ENCODE results near the gene CABP4. TPM values are rescaled to one million over a fixed set of nuclear protein-coding genes. Genes with fewer than 3 reads are reported as not detected.

The CABP4 gene
- total RNA-seq (2022) (not detected in 2 replicates), Bru-seq, nascent RNA (not detected), BruChase-seq, experiment 1, labeled RNA remaining after a 2-hour chase (percentile 19 among the genes with signal in this experiment), BruChase-seq, experiment 2, labeled RNA remaining after a 6-hour chase (percentile 22 among the genes with signal in this experiment)
- long read RNA-seq: 0 reads

GRCh38 chr11:67455054-67455453, at the start of gene CABP4:
Gene CABP4, plus strand, starts transcription at chr11:67455354. Its CDS starts 70 bp downstream, at chr11:67455424.
- Mint-ChIP-seq H3K36me3 (ENCODE audit: insufficient read depth, unreplicated experiment) (no peaks in the 10 kb centered on the region), H3K27ac (ENCODE audit: unreplicated experiment) (no peak within 1 kb of the TSS), H3K9me3 (ENCODE audit: unreplicated experiment) (no peaks in the 10 kb centered on the region), H3K4me3 (ENCODE audit: unreplicated experiment) (no peak within 1 kb of the TSS), H3K4me1 (ENCODE audit: low read depth, unreplicated experiment) (no peaks in the 10 kb centered on the region), H3K27me3 (ENCODE audit: insufficient read depth, unreplicated experiment) (no peaks in the 10 kb centered on the region)
- no peaks in the 10 kb centered on the region for H3K4me1 ChIP-seq
- intact Hi-C loops (cut with micrococcal nuclease; ENCODE audit: unreplicated experiment): no loop called here
- H3K9me3 ChIP-seq: no peaks in the 10 kb centered on the region
- CTCF ChIA-PET: no interaction called here
- POLR2A ChIA-PET: no interaction called here
- no peaks in the 10 kb centered on the region for H3K36me3 ChIP-seq (ENCODE audit: control insufficient read depth, insufficient read depth, low read length)
- no peaks in the 10 kb centered on the region for H3K27me3 ChIP-seq (replicated peaks; ENCODE audit: control insufficient read depth, insufficient read depth, low read length)
- BruUV-seq (replicated peaks): no TSS peak
- H3K4me3 ChIP-seq (ENCODE audit: low read depth, low read length): no peak within 1 kb of the TSS
- TF ChIP-seq, protein P1, sequence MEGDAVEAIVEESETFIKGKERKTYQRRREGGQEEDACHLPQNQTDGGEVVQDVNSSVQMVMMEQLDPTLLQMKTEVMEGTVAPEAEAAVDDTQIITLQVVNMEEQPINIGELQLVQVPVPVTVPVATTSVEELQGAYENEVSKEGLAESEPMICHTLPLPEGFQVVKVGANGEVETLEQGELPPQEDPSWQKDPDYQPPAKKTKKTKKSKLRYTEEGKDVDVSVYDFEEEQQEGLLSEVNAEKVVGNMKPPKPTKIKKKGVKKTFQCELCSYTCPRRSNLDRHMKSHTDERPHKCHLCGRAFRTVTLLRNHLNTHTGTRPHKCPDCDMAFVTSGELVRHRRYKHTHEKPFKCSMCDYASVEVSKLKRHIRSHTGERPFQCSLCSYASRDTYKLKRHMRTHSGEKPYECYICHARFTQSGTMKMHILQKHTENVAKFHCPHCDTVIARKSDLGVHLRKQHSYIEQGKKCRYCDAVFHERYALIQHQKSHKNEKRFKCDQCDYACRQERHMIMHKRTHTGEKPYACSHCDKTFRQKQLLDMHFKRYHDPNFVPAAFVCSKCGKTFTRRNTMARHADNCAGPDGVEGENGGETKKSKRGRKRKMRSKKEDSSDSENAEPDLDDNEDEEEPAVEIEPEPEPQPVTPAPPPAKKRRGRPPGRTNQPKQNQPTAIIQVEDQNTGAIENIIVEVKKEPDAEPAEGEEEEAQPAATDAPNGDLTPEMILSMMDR (IDR thresholded peaks at IDR 0.05; ENCODE audit: insufficient read depth in 1 of 2, low read depth in 1 of 2, low read length in 1 of 2, severe bottlenecking in 1 of 2, unreplicated experiment in 1 of 2): no peak
- DNase-seq: no peak

- peaks cover 14% of the 10 kb centered on the region for H3K36me3 Mint-ChIP-seq (ENCODE audit: insufficient read depth, unreplicated experiment)
- TF ChIP-seq, protein P1 (IDR thresholded peaks at IDR 0.05; ENCODE audit: insufficient read depth in 1 of 2, low read depth in 1 of 2, low read length in 1 of 2, severe bottlenecking in 1 of 2, unreplicated experiment in 1 of 2): no peak
- intact Hi-C loops (cut with micrococcal nuclease; ENCODE audit: unreplicated experiment): no loop called here
- DNase-seq: no peak
- POLR2A ChIA-PET: no interaction called here
- Histone ChIP-seq H3K36me3 (ENCODE audit: control insufficient read depth, insufficient read depth, low read length) (no peaks in the 10 kb centered on the region), H3K9me3 (no peaks in the 10 kb centered on the region), H3K27me3 (replicated peaks; ENCODE audit: control insufficient read depth, insufficient read depth, low read length) (no peaks in the 10 kb centered on the region), H3K4me3 (ENCODE audit: low read depth, low read length) (no peak overlapping the region), H3K4me1 (peaks cover 5% of the 10 kb centered on the region)
- CTCF ChIA-PET: no interaction called here
- no peaks in the 10 kb centered on the region for H3K9me3 Mint-ChIP-seq (ENCODE audit: unreplicated experiment)
- no peak overlapping the region for H3K4me3 Mint-ChIP-seq (ENCODE audit: unreplicated experiment)
- no peaks in the 10 kb centered on the region for H3K27me3 Mint-ChIP-seq (ENCODE audit: insufficient read depth, unreplicated experiment)
- H3K27ac Mint-ChIP-seq (ENCODE audit: unreplicated experiment): no peak overlapping the region
- BruUV-seq (replicated peaks): no TSS peak
- H3K4me1 Mint-ChIP-seq (ENCODE audit: low read depth, unreplicated experiment): peaks cover 1% of the 10 kb centered on the region
These were observed 49.3 kb upstream of the CABP4 start for GRCh38 chr11:67405688-67406339.

GRCh38 chr11:67406420-67406968, 48.7 kb upstream of the CABP4 start:
- no peak overlapping the region for H3K4me3 ChIP-seq (ENCODE audit: low read depth, low read length)
- peaks cover 7% of the 10 kb centered on the region for H3K4me1 Mint-ChIP-seq (ENCODE audit: low read depth, unreplicated experiment)
- no peaks in the 10 kb centered on the region for H3K27me3 Mint-ChIP-seq (ENCODE audit: insufficient read depth, unreplicated experiment)
- H3K27ac Mint-ChIP-seq (ENCODE audit: unreplicated experiment): no peak overlapping the region
- DNase-seq: no peak
- peaks cover 4% of the 10 kb centered on the region for H3K4me1 ChIP-seq
- TF ChIP-seq, protein P1 (IDR thresholded peaks at IDR 0.05; ENCODE audit: insufficient read depth in 1 of 2, low read depth in 1 of 2, low read length in 1 of 2, severe bottlenecking in 1 of 2, unreplicated experiment in 1 of 2): no peak
- BruUV-seq (replicated peaks): no TSS peak
- H3K27me3 ChIP-seq (replicated peaks; ENCODE audit: control insufficient read depth, insufficient read depth, low read length): no peaks in the 10 kb centered on the region
- POLR2A ChIA-PET: interaction anchor here (0.6 kb wide), 1 partner anchor 583 kb away, joined by 3 read pairs; no protein-coding TSS in a partner anchor
- no peaks in the 10 kb centered on the region for H3K9me3 Mint-ChIP-seq (ENCODE audit: unreplicated experiment)
- H3K9me3 ChIP-seq: no peaks in the 10 kb centered on the region
- CTCF ChIA-PET: interaction anchor here (0.7 to 1.2 kb wide), 5 partner anchors 12 to 288 kb away, joined by 3 to 6 read pairs (median 3); partner anchors contain the start of genes CORO1B and KDM2A
- peaks cover 12% of the 10 kb centered on the region for H3K36me3 Mint-ChIP-seq (ENCODE audit: insufficient read depth, unreplicated experiment)
- H3K4me3 Mint-ChIP-seq (ENCODE audit: unreplicated experiment): no peak overlapping the region
- H3K36me3 ChIP-seq (ENCODE audit: control insufficient read depth, insufficient read depth, low read length): no peaks in the 10 kb centered on the region
- intact Hi-C loops (cut with micrococcal nuclease; ENCODE audit: unreplicated experiment): no loop called here
